Lung microvascular endothelial cell (primary cell): ENCODE results near the gene MCC. TPM values are rescaled to one million over a fixed set of nuclear protein-coding genes. Genes with fewer than 3 reads are reported as not detected.

Experiments
- DNase-seq, 2 donors: peaks; one replicate each; pipeline versions ENCODE4 v3.0.0 to v3.0.0-alpha.2; 2010; ENCODE audit warnings: low read depth in 2 of 2
- total RNA-seq: library from RNA; depleted of rRNA; stranded (reverse); fragments of >200 nt; gene quantifications from 2 replicates; pipeline ENCODE4 v1.2.1, GENCODE V29; 2014

Gene MCC
- 14.6 and 16.9 TPM in 2 replicates for total RNA-seq

DNA sequence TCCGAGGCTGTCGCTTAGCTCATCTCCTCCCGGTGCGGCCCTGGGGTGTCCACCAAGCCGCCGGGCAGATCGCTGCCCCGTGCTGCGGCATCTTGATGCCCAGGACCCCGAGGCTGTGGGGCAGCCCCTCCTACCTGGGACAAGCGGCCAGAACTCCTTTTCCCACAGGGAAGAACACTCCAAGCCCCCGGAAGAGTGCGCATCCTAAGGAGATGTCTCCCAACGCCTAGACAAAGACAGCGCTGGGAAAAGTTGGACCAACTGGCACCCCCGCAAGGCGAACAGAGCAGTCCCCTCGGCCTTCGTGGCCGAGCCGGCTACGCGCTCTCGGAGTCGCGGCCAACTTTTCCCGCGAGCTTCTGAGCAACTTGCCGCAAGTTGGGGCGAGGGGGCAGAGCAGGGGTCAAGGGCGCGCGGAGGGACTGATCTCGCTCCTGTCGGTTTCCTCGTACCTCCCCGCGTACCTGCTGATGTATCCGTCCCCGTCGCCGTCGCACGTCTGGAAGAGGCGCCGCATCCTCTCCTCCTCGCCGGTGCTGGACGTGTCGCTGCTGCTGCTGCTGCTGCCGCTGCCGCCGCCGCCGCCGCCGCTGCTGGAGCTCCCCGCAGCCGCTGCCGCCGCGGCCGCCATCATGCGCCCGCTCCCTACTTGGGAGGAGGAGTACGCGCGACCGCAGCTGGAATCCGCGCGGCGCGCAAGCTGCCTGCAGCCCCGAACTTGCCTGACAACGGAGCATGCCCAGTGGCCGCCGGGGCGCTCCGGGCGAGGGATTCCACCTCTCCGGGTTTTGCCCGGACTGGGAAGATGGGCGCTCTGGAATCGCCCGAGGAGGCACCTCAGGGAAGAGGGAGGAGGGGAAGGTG, at the start of gene MCC:
Gene MCC, minus strand, starts transcription at position 673 of the 864 bp plus-strand sequence.
- peak; percentile 68 to 90 for DNase-seq

DNA sequence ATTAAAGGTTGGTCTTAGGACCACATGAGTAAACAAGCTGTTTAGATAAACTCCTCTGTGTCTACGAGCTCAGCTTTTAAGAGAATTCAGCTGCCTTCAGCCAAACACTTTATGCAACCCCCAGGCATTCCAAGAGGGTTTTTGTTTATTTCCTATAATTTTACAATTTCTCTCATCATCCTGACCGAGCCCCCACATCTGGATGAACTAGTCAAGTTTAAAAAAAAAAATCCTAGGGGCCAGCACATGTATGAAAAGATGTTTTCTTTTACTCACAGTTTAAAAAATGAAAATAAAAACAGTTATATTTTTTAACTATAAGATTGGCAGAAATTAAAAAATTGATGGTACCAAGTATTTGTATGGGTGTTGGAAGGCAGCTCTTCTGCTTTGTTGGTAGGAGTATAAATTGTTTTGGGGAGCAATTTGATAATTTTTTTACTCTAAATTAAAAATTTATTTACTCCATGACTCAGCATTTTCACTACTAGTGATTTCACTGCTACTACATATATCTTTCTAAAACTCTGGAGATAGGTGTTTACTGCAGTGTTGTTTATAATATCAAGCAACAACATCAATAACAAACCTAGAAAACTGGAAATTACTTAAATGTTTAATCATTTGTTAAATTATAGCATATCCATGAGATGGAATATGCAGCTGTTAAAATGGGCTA, 43.4 kb upstream of the MCC start:
- DNase-seq, result peak in 1 of 2 donors; percentile 39

DNA sequence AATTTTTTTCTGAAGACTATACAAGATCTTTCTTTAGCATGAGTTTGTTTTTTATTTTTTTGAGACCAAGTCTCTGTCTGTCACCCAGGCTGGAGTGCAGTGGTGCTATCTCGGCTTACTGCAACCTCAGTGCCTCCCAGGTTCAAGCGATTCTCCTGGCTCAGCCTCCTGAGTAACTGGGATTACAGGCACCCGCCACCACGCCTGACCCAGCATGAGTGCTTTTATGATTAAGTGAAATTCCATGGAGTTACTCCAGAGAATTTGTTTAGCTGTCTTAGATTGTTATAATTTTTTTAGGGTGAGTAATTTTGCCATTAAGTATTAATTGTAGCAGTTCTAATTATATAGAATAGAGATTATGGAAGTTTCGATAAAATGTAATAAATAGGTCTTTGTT, 39.5 kb upstream of the MCC start:
- no peak for DNase-seq

DNA sequence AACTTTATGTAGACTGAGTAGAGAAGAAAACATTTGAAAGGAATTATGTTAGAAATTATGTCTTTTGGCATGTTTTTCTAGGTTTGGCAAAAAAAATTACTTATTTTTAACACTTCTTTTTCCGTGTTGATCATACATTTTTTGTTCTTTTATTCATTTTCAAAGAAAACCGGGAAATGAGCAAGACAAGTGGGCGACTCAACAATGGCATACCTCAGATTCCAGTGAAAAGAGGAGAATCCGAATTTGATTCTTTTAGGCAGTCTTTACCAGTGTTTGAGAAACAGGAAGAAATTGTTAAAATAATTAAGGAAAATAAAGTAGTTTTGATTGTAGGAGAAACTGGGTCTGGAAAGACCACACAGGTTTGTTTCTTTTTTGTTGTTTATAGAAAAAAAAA, 38.2 kb upstream of the MCC start:
- peak; percentile 23 to 39 for DNase-seq

DNA sequence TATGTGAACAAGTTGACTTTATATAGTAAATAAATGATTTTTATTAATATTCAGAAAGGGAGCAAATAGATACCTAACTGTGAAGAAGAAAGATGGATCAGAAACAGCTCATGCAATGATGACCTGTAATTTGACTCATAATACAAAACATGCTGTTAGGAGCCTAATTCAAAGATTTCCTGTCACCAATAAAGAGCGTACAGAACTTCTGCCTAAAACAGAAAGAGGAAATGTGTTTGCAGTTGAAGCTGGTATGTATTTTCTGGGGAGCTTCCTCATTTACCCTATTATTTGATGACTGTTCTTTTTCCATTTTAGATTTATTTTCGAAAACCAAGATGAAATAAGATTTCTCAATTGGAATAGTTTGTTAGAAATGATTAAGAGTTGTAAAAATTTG, 36.7 kb upstream of the MCC start:
- peak; percentile 35 to 52 for DNase-seq

DNA sequence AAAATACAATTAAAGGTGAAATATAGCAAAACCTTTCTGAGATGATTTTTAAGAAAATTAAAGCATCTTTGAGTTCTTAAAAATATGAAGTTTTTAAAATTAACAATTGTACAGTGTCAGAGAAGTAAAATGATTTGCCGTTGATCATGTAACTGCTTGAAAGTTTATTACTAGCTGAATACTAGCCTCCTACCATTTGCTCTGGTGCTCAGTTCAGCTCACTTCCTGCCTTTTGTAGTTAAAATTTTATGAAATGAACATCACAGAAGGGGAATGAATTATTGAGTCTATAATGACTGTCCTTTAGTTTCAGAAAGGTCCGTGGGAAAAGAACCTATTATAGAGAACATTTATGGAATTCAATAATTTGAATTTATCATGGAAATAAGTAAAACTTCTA, 34.9 kb upstream of the MCC start:
- DNase-seq, result no peak

DNA sequence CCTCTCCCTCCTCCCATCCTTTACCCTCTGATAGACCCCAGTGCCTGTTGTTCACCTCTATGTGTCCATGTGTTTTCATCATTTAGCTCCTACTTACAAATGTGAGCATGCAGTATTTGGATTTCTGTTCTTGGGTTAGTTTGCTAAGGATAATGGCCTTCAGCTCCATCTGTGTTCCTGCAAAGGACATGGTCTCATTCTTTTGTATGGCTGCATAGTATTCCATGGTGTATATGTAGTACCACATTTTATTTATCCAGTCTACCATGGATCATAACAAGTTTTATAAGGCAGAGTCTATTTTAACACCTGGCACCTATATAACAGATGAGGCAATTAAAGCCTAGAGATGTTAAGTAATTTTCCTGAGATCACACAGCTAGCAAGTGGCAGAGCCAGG, 32.6 kb upstream of the MCC start:
- DNase-seq, result no peak

DNA sequence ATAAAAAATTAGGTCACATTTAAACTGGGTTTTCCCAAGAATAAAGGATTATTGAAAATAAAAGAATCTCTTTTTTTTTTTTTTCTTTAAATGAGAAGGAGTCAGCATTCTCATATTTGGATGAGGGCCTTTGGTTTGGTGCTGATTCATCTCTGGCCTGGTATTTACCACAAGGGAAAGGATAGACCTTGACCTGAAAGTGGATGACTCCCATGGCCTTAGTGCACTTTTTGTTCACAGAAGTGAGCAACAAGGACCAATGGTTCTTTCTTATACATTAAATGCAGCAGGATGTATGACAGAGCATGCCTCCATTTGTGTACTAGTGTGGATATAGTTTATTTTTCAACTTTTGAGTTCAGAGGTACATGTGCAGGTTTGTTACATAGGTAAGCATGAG, 32.2 kb upstream of the MCC start:
- DNase-seq, result no peak

DNA sequence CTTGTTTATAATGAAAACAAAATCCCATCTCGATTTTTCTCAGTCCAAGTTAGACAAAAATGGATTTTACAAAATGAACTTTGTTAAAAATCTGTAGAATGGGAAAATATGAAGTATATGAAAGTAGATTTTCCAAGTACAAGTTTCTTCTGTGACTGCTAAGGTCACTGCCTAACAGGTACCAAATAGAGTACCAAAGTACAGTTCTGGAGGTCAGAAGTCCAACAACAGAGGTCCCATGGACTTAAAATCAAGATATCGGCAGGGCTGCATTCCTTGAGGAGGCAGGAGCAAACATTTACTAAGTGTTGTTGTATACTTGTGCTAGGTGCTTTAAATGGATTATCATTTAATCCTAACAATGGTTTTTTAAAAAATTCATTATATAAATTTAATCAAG, 31.2 kb upstream of the MCC start:
- DNase-seq, result no peak

DNA sequence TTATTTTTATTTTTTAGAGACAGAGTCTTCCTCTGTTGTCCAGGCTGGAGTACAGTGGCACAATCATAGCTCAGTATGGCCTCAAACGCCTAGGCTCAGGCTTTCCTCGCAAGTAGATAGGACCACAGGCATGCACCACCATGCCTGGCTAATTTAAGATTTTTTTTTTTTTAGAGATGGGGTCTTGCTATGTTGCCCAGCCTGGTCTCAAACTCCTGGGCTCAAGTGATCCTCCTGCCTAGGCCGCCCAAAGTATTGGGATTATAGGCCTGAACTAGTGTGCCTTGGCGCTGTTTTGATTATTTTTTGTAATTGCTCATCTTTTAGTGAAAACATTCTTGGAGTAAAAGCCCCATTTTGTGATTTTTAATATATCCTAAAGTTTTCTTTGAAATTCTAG, 30.6 kb upstream of the MCC start:
- no peak for DNase-seq

DNA sequence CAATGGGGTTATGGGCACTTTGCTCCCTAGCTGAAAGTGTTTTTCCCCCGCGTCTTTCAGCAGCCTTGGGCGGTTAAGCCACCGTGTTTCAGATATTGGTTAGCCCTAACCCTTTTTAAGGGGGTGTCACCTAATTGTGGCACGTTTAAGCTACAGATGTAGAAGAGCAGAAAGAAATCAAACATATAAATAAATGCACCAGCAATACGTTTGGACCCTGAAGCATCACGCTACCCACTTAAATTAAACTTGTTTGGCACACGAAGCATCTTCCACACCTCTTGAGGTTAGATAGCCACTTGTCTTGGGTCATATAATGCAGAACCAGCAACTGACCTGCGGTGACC, 26.0 kb upstream of the MCC start:
- DNase-seq, result no peak

DNA sequence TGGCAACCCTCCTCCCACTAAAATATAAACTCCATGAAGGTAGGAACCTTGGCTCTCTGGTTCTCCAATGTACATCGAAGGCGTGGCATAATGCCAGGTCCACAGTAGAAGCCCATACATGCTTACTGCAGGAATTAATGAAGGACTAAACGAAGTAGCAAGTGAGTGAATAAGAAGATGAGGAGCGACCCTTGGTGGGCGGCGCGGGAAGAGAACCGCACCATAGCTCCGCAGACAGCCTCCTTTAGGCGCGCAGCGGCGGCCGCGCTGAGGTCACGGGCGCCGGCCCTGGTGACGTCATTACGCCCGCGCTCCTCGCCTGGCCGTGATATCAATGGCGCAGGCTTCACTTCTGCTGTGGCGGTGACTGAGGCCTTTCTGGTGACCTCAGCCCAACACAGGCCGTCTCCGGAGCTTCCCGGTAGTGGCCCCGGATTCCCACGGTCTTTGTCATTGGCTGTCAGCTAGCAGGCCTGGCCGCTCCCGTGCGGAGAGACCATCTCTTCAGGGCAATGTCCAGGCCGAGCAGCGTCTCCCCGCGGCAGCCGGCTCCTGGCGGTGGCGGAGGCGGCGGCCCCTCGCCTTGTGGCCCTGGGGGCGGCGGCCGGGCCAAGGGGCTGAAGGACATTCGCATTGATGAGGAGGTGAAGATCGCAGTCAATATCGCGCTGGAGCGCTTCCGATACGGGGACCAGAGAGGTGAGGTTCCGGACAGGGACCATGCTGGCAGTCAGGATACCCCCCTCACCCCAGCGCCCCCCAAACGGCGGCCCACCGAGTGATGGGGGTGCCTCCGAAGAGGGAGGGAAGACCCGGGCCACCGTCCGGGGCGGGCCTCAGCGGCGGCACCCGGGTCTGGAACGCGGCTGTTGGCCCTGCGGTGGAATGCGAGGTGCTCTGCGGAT, 25.4 kb upstream of the MCC start, which contains the start of gene YTHDC2:
Gene YTHDC2, plus strand, starts transcription at position 311 of the 905 bp plus-strand sequence. Its CDS starts 202 bp downstream, at position 513.
- peak; percentile 90 for DNase-seq

DNA sequence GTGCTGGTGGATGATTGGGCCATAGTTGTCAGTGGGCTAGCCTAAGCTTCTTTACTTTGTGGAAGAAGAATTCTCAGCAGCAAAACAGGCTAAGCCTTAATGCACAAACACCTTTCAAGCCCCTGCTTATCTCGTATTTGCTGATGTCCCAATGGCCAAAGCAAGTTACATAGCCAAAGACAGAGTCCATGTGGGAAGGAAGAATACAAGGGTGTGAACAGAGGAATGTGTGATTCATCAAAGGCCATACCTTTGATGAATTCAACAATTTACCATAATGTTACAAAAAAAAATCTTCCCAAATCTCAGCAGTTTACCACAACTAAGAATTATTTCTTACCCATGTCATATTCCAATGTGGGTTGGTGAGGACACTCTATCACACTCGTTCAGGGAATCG, 24.1 kb upstream of the MCC start:
- DNase-seq, result no peak

DNA sequence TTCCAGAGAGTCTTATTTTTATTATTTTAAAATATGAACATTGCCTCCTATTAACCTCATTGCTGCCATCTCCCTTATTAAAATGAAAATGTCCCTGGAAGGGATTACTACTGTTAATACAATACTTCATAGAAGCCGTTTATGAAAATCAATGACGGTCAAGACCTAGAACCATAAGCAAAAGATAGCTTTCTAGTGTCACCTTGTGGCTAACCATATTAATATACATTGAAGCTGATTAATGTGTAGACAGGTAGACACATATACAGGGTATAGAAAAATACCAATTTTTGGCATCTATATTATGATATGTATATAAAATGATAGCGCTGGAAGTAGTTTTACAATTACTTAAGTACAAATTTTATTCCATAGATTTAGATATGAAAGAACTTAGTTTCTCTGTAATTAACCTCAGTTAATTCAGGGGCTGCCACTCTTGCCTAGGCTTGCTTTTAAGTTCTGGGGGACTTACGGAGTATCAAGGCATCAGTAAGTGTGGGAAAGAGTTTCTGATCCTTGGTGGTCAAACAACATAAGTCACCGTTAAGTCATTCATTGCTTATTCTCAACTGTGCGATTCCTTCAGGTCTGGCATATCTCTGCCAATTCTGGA, 22.7 kb upstream of the MCC start:
- peak; percentile 73 to 77 for DNase-seq

DNA sequence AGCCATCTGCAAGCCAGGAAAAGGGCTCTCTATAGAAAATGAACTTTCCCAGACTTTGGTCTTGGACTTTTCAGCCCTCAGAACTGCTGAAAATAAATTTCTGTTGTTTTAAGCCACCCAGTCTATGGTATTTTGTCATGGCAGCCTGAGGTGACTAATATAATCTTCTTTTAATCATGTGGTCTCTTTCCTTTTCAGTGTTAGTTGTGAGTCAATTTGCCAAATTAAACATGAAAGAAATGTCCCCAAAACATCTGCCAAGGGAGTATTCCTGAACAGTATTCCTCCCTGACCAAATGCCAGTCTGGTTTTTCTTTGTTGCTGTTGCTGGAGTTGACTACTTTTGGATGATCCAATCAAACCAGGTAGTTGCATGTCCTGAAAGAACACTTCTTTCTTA, 20.5 kb upstream of the MCC start:
- no peak for DNase-seq

DNA sequence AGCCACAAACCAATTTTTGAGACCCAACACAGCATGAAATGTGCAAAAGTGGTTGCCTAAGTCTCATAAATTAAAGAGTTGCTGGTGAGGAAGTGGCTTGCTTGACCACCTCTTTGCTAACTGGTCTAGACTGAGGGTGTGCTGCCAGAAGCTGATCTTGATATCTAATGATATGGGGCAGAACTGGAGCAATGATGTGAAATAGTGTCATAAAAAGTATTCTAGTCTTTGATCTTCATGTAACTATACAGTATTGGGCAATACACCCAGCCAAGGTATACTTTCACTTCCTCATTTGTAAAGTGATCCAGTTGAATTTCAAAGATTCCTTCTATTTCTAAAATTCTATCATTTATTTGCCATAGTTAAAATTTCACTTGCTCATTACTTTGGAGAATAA, 19.3 kb upstream of the MCC start:
- no peak for DNase-seq

DNA sequence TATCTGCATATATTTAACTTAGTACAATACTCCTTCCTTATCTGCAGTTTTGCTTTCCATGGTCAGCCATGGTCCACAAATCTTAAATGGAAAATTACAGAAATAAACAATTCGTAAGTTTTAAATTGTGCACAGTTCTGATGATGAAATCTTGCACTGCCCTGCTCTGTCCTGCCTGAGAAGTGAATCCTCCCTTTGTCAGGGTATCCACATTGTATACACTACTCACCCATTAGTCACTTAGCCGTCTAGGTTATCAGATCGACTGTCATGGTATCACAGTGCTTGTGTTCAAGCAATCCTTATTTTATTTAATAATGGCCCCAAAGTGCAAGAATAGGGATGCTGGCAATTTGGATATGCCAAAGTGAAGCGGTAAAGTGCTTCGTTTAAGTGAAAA, 16.9 kb upstream of the MCC start:
- DNase-seq, result peak in 1 of 2 donors; percentile 17

DNA sequence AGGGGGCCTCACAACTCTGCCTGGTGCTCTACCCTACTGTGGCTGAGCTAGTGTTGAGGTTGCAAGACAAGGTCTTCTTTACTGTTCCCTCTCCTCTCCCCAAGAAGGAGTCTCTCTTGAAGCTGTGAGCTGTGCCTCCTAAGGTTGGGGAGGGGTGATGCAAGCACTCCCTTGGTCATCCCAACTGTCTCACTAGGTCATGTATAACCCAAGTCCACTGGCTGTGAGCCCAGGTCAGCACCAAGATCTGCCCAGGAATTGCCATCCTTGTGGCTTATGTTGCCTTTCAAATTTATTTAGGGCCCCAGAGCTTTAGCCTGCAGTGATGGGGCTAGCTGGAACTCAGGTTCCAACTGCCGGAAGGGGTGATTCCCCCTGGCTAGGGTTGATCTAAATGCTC, 14.9 kb upstream of the MCC start:
- DNase-seq, result no peak

DNA sequence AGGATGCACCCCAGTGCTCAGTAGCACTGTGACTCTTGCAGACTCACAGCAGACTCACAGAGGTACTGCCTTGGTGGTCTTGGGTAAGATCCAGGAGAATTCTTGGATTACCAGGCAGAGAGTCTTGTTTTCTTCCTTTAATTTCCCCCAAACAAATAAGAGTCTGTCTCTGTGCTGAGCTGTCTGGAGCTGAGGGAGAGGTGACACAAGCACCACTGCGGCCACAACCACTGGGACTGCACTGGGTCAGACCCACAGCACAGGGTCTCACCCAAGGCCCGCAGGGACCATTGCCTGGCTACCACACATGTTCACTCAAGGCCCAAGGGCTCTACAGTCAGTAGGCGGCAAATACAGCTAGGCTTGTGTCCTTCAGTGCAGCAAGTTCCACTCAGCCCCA, 13.8 kb upstream of the MCC start:
- DNase-seq, result no peak

DNA sequence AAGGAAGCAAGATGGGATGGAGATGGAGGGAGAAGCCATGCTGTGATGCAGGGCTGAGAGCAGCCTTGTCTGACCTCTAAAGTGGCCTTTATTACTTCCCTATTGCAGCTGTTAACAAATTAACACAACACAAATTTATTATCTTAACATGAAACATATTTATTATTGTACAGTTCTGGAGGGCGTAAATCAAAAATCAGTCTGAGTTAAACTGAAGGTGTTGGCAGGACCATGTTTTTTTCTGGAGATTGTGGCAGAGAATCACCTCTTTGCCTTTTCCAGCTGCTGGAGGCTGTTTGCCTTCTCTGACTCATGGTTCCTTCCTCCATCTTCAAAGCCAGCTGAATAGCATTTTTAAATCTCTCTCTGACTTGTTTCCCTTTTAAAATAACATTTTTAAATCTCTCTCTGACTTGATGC, 7.2 kb upstream of the MCC start:
- peak in 1 of 2 donors; percentile 75 for DNase-seq

DNA sequence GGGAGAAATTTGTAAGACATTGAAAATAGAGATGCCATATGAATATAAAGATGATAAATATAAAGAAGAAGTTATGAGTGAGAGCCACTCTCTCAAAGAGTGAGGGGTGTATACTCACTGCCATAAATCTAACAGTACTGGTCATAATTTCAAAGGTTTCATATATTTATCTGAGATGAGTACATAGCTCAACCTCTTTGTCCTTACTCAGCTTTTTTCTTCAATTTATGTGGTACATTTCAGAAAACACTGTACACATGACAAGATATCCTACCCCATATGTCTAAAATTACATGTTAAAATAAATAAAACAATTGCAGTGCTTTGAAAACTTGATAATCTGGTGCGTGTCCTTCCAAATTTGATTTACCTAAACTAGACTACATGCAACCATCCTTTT, 5.2 kb upstream of the MCC start:
- DNase-seq, result no peak

DNA sequence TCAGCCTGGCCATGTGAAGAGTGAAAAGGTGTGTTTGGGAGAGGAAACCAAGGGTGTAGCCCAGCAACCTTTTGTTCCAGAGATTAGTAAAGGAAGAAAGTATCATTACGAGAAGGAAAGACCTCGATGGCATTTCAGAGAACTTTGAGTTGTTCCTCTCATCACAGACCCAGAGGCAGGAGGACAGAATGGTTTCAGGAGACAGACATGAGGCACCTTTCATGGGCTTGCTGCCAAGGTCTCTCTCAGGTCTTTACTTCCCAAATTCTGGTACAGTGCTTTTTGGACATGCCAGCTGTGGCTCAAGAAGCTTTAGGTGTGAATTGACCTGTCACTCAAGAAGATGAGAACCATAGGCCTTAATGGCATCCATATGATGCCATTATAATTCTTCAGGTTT, 2.8 kb upstream of the MCC start:
- no peak for DNase-seq
